Middle frontal gyrus (tissue), 1 donor: Measurements from ENCODE around the gene CNOT3.

Experiments
- DNase-seq: peaks from one replicate; pipeline ENCODE4 v3.0.0-alpha.2; 2015; ENCODE audit warnings: low spot score; ENCODE audit errors: extremely low spot score

Gene CNOT3

DNA sequence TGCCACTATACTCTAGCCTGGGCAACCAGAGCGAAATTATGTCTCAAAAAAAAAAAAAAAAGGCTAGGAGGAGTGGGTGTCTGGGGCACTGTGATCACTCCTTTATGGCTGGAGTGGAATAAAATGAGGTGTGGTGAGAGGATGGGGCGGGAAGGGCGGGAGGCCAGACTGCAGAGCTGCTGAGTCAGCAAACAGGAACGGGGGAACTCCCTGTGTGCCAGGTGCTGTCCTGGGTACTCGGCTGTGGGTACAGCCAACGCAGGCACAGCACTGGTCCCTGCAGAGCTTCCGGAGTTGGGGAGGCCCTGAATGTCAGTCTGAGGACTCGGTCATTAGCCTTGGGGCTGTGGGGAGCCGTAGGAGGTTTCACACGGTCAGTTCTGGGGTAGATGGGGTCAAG lies 16.3 kb upstream of the CNOT3 start:
- no peak for DNase-seq

DNA sequence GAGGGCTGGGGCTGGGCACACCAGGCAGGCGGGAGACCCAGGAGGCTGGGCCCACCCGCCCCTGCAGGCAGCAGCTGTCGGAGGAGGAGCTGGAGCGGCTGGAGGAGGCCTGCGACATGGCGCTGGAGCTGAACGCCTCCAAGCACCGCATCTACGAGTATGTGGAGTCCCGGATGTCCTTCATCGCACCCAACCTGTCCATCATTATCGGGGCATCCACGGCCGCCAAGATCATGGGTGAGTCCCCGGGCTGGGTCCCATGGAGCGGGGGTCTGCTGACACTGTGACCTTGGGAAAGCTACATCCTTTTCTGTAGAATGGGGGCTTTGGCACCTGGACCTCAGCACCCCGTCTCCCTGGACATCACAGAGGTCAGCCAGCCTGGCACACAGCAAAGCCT lies 13.9 kb upstream of the CNOT3 start:
- no peak for DNase-seq

DNA sequence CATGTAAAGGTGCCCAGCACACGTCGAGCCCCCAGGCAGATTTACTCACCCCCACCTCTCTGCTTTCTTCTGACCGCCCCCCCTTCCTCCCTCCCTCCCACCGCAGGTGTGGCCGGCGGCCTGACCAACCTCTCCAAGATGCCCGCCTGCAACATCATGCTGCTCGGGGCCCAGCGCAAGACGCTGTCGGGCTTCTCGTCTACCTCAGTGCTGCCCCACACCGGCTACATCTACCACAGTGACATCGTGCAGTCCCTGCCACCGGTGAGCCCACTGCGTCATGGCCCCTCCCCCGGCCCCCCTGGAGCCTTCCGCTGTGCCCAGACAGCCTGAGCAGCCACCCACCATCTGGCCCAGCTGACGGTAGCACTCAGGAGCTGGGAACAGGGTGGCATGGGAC lies 13.2 kb upstream of the CNOT3 start:
- no peak for DNase-seq

DNA sequence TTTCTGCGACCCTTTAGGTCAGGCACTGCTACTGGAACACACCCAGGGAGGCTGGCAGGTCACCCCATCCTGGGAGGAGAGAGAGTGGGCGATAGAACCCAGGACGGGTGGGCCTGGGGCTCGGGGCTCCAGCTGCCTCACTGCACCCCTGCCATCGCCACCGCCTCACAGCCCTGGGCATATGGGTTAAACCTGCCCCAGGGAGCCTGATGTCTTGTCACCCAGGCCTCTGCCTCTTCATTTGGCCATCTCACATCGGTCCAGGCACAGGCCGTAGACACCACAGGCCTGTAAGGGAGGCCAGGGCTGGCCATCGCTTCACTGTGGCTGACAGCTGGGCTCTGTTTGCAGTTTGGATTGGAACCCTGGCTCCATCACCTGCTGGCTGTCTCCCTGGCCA lies 11.8 kb upstream of the CNOT3 start:
- no peak for DNase-seq

DNA sequence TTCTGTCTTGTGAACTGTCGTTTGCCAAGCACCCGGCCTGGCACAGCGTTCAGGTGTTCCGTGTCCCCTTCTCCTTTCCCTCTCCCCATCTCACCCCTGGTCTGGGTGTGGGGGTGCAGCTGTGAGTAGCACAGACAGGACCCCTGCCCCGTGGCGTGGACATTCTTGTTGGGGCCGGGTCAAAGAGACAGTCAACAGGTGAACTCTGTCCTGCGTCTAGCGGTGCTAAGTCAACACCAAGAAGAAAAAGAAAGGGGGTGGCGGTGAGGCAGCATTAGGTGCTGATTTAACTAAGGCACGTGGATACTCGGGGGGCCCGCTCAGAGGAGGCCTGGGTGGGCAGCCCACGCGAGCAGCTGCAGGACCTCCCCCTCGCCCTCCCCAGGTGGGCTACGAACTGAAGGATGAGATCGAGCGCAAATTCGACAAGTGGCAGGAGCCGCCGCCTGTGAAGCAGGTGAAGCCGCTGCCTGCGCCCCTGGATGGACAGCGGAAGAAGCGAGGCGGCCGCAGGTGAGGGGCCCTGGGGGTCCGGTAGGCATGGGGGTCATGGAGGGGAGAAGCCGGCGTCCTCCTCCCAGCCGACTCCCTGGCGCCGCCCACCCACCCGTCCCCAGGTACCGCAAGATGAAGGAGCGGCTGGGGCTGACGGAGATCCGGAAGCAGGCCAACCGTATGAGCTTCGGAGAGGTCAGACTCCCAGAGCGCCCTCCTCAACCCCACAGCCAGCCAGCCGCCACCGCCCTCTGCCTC lies 9.7 kb upstream of the CNOT3 start:
- no peak for DNase-seq

DNA sequence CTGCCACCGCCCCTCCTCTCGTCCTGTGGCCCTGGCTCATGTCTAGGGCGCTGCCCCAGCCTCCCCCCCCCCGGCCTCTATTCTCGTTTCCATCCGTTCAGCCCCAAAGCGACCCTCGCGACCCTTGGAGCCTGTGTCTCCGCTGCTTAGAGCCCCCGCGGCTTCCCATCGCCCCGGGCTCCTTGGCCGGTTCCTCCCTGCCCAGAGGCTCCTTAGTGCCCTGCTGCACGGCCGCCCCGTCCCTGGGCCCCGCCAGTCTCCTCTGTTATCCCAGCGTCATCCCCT lies 9.2 kb upstream of the CNOT3 start:
- no peak for DNase-seq

DNA sequence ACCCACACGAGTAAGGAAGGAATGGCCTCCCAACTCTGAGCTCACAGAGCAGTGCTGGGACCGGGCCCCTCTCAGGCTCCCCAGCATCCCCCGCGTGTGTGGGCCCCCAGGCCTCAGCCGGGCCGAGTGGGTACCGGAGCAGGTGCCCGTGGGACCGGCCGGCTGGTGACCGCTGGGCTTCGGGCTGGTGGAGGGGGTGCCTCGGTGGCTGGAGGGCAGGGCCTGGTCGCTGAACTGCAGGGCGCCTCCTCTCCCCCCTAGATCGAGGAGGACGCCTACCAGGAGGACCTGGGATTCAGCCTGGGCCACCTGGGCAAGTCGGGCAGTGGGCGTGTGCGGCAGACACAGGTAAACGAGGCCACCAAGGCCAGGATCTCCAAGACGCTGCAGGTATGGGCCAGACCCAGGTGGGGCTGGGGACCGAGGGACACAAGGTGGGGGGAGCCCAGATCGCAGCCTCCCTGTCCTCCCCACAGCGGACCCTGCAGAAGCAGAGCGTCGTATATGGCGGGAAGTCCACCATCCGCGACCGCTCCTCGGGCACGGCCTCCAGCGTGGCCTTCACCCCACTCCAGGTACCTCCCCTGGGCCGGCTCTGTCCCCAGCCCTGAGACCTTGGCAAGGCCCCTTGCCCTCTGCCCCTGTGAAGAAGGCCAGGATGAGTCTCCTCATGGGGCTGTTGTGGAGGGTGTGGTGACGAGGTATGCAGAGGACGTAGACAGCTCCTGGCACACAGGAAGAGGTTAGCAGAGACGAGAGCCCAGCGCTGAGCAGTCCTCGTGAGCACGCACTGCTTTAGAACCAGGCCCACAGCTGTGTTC lies 8.6 kb upstream of the CNOT3 start:
- no peak for DNase-seq

DNA sequence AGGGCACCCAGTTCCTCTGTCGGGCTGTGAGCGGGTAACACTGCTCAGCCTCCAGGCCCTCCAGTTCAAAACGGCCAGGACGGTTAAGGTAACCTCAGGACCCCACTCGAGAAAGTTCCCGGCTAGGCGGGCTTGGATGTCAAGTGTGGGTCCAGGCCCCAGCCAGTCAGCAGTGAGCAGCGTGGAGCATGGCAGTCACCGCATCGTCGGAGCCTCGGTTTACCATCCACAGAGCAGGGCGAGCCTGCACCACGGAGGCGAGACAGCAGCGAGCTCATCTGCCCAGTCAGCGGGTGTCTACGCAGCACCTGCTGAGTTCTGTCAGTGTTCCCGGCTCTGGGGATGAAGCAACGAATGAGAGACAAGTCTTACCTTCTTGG lies 8.0 kb upstream of the CNOT3 start:
- DNase-seq: no peak

DNA sequence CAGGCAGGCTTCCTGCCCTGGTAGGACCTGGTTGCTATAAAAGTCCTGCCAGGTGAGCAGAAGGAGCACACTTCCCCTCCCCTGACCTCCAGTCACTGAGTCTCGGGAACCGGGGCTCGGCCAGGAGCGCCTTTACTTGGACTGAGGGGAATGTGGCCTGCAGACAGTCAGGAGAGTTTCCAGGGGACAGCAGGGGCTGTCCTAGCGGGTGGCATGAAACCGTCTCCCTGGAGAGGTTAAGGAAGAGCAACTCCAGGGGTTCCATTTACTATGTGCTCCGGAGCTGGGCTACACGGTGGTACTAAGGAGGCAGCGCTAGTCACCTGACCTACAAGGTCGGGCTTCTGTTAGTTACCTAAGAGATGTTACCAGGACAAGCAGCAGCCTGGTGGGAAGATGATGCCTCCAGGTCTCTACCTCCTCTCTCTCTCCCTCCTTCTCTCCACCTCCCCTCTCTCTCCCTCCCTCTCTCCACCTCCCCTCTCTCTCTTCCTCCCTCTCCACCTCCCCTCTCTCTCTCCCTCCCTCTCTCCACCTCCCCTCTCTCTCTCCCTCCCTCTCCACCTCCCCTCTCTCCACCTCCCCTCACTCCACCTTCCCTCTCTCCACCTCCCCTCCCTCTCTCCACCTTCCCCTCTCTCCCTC lies 4.1 kb upstream of the CNOT3 start:
- DNase-seq: no peak

DNA sequence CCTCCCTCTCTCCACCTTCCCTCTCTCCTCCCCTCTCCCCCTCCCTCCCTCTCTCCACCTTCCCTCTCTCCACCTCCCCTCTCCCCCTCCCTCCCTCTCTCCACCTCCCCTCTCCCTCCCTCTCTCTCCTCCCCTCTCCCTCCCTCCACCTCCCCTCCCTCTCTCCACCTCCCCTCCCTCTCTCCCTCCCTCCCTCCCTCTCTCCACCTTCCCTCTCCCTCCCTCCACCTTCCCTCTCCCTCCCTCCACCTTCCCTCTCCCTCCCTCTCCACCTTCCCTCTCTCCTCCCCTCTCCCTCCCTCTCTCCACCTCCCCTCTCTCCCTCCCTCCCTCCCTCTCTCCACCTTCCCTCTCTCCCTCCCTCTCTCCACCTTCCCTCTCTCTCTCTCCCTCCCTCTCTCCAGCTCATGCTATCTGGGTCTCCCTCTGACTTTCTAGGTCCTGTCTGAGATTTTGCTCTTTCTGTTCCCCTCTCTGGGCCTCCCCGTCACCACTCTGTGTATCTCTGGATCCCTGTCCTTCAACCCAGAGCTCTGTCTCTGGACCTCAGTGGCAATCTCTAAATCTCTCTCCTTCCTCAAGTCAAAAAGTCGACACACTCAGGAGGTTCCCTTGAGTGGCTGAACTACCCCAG lies 3.5 kb upstream of the CNOT3 start:
- DNase-seq: no peak

DNA sequence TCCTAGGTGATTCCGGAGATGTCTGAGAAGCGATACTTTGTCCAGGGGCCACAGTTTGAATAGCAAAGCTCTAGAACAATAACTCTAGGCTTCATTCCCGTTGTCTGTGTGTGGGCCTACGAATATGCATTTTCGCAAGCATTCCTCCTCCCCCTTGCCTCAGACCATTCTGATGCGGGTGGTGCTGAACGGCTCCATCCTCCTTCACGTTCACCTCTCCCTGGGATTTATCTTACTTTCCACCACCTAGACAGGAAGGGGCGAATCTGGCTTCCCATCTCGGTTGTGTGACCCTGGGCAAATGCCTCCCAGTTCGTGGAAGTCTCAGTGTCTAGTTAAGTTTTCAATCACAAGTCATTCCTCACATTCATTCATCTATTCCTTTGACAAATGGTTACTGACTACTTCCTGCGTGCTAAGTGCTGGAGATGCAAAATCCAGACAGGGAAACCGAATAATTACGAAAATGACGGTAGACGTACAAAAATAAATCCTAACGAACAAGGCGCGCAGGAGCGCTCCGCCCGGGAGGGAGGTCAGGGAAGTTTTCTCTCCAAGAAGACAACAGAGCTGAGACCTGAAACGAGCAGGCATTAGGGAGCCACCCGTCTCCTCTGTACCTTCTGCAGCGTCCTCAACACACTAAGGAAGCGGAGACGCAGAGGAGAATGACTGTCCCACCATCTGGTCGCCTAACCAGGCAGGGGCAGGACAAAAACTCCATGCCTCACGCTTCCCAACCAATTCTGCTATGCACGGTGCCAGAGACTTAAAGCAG lies 1.3 kb upstream of the CNOT3 start:
- no peak for DNase-seq

DNA sequence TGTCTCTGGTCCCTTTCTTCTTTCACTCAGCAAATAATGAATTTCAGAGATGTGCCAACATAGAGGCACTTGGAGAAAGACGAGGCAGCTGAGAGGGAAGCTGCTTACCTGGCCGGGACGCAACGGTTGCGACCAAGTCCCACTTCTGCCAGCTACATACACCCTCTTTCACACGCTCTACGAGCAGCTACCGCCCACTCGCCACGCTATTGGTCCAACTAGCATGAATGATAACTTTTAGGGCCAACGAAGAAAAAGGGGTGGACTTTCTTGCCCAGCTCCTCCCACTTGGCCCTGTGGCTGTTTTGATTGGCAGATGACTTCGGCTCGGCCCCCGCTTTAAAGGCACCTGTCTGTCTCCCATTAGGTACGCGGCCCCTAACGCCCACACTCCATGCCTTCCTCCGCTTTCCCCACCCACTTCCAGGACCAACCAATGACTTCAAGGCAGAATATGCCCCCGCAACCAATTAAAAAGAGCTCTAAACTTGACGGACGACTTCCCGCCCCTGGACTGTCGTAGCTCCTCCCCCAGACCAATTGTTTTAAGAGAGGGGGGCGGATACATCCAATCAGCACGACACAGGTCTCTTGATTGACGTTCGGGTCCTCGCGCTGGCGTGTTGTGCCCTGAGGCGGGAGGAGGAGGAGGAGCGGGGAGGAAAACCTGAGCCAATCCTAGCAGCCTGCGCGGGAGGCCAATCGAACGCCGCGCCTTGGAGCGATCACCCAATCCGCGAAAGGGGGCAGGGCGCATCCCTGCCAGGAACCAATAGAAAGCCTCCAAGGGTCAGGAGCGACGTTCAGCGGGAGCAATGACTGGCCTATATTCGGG lies 481 bp upstream of the CNOT3 start:
- DNase-seq: peak; percentile 100

DNA sequence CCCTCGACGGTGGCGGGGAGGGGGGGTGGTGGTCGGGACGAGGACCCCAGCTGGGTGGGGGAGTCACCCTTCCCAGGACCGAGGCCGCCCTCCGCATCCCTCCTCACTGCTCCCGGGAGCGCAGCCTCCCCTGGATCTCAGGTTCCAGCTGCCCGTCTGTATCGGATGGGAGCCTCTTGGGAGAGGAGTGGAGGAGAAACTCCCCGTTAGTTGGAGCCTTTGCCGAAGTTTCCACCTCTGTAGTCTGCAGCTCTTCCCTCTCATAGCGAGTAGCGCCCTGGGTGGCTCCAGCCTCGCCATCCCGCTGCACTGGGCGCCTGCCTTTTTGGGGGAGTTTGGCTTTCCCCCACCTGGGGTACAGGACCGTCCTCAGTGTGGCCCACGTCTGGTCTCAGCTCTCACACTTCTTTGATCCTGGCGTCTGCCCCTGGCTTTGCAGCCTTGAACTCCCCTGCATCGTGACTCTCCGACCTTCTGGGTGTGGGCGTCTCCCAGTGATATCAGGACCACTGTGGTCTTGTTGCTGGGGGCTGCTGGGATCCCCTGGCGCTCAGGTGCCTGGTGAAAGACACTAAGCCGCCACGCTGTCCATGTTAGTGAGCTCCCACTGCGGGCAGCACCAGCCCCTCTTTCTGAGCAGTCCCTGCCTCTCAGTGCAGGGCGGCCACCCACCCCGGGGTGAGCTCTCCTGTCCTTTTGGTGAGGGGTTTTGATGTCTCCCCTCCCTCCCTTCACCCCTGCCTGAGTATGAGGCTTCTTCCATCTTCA lies 1.1 kb downstream of the CNOT3 start:
- no peak for DNase-seq

DNA sequence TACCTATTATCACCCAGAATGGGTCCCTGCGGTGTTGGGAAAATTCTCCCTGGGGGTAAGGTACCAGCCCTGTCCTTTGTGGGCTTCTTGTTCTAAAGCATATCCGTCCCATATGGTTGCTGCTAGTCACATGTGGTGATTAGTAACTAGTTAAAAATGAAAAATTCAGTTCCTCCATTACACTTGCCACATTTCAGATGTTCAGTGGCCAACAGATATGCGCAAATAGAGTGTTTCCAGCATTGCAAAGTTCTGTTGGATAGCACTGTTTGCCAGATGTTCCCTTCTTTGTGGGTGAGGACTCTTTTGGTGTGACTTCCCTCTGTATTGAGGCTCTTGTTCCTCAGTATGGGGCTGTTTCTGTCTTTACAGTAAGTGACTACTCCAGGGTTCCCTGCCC lies 3.8 kb downstream of the CNOT3 start:
- no peak for DNase-seq

DNA sequence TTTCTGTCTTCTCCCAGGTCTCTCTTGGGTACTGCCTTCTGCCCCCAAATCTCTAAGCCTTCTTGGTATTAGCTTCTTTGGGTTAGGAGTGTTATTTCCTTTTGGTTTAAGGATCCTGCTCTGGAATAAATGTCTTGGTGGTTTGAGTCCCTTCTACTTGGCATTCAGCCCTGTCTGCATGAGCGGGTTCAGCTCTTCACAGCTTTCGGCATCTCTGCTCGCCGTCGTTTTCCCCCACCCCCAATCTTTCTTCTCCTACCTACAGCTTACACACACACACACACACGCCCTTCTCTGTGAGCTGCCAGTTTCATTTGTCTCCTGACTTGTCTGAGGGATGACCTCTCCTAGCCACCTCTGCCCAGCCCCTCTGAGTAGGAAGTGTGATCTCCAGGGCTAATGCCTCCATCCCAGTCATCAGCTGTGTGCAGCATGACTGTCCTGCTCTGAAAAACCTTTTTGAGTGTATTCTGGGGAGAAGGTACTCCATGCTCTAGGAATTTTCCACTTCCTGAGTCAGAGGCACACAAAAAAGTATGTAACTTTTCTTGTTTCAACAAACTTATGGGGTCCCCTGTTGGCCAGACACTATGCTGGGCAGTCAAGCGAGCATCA lies 4.7 kb downstream of the CNOT3 start:
- DNase-seq: no peak

DNA sequence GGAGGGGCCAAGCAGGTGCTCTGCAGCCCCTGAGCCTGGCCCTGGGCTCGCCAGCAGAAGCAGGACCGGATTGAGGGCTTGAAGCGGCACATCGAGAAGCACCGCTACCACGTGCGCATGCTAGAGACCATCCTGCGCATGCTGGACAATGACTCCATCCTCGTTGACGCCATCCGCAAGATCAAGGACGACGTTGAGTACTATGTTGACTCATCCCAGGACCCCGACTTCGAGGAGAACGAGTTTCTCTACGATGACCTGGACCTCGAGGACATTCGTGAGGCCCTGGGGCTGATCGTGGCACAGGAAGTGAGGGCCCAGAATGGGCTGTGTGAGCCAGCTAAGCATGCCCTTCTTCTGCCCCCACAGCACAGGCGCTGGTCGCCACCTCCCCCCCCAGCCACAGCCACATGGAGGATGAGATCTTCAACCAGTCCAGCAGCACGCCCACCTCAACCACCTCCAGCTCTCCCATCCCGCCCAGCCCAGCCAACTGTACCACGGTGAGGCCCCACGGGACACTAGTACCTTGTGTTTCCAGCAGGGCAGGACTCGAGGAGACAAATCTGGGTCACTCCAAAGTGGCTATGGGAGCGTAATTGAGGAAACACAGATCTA lies 8.1 kb downstream of the CNOT3 start:
- no peak for DNase-seq

DNA sequence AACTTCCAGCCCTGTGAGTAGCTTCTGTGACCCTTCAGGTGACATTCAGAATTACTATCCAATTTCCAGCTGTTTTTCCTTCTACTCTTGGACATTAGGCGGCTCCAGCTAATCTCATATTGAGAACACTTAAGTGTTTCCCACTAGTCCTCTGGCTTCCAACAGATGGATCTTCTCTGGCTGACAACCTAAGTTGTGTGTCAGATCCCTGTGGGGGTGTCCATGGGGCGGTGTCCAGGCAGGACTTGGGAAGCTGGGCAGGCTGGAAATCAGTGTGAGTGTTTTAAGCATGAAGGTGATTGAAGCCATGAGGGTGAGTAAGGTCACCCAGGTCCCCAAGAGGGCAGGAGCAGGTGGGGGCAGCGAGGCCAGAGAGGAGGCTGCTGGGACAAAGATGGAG lies 10.1 kb downstream of the CNOT3 start:
- no peak for DNase-seq

DNA sequence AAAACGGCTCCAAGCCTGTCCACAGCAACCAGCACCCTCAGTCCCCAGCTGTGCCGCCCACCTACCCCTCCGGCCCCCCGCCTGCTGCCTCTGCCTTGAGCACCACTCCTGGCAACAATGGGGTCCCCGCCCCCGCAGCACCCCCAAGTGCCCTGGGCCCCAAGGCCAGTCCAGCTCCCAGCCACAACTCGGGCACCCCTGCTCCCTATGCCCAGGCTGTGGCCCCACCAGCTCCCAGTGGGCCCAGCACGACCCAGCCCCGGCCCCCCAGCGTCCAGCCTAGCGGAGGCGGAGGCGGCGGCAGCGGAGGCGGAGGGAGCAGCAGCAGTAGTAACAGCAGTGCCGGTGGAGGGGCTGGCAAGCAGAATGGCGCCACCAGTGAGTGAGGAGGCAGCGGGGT lies 10.6 kb downstream of the CNOT3 start:
- DNase-seq: no peak
